Measurements from ENCODE around the gene DOCK4. TPM values are rescaled to one million over a fixed set of nuclear protein-coding genes. Genes with fewer than 3 reads are reported as not detected.

DOCK4 gene
- total RNA-seq, 1 experiment from 2014 or later: 20.4 TPM

GRCh38 chr7:111681242-111681641 lies 525.0 kb downstream of the DOCK4 start:
- ChIA-PET CTCF (no interaction called here), POLR2A (no interaction called here)
- TF ChIP-seq E2F5 (CRISPR knock-in tag; IDR thresholded peaks at IDR 0.05) (no peak), PRDM15 (CRISPR knock-in tag; IDR thresholded peaks at IDR 0.05) (no peak), HMGA2 (CRISPR knock-in tag; IDR thresholded peaks at IDR 0.05) (no peak), ATF1 (CRISPR knock-in tag; IDR thresholded peaks at IDR 0.05) (no peak), NR3C1 (CRISPR knock-in tag; conservative IDR thresholded peaks at IDR 0.05; ENCODE audit: low read depth) (no peak), FOXJ3 (CRISPR knock-in tag; IDR thresholded peaks at IDR 0.05; ENCODE audit: borderline replicate concordance) (no peak), ZNF219 (CRISPR knock-in tag; IDR thresholded peaks at IDR 0.05; ENCODE audit: borderline replicate concordance) (no peak), ZBTB21 (CRISPR knock-in tag; IDR thresholded peaks at IDR 0.05; ENCODE audit: borderline replicate concordance) (no peak), ZNF232 (CRISPR knock-in tag; IDR thresholded peaks at IDR 0.05) (no peak), ZNF281 (CRISPR knock-in tag; IDR thresholded peaks at IDR 0.05) (no peak), USF1 (CRISPR knock-in tag; IDR thresholded peaks at IDR 0.05) (no peak), ZNF317 (CRISPR knock-in tag; IDR thresholded peaks at IDR 0.05; ENCODE audit: borderline replicate concordance, low read depth) (no peak), GTF2I (CRISPR knock-in tag; conservative IDR thresholded peaks at IDR 0.05) (no peak), ZSCAN18 (CRISPR knock-in tag; IDR thresholded peaks at IDR 0.05) (no peak), ETV6 (CRISPR knock-in tag; IDR thresholded peaks at IDR 0.05) (no peak), SP1 (CRISPR knock-in tag; conservative IDR thresholded peaks at IDR 0.05) (no peak), SMAD3 (CRISPR knock-in tag; IDR thresholded peaks at IDR 0.05; ENCODE audit: borderline replicate concordance) (no peak)
- H3K4me1 Mint-ChIP-seq: no peaks in the 10 kb centered on the region
- no peaks in the 10 kb centered on the region for H3K36me3 Mint-ChIP-seq
- ATAC-seq (no peak), DNase-seq (ENCODE audit: low spot score) (no peak)
- H3K27ac Mint-ChIP-seq: no peak overlapping the region
- H3K4me3 Mint-ChIP-seq: no peak overlapping the region
- no peaks in the 10 kb centered on the region for H3K9me3 Mint-ChIP-seq
- H3K27me3 Mint-ChIP-seq (ENCODE audit: low read depth): no peaks in the 10 kb centered on the region

GRCh38 chr7:111678986-111679385 lies 527.2 kb downstream of the DOCK4 start:
- ChIA-PET POLR2A (no interaction called here), CTCF (no interaction called here)
- Mint-ChIP-seq H3K4me3 (no peak overlapping the region), H3K27ac (no peak overlapping the region), H3K4me1 (no peaks in the 10 kb centered on the region), H3K36me3 (no peaks in the 10 kb centered on the region), H3K27me3 (ENCODE audit: low read depth) (no peaks in the 10 kb centered on the region), H3K9me3 (no peaks in the 10 kb centered on the region)
- DNase-seq (ENCODE audit: low spot score) (no peak), ATAC-seq (no peak)
- TF ChIP-seq SMAD4 (CRISPR knock-in tag; IDR thresholded peaks at IDR 0.05) (no peak), ATF3 (CRISPR knock-in tag; conservative IDR thresholded peaks at IDR 0.05) (no peak), CTCF (IDR thresholded peaks at IDR 0.05) (no peak), SOX15 (CRISPR knock-in tag; IDR thresholded peaks at IDR 0.05) (no peak), IRF2 (CRISPR knock-in tag; IDR thresholded peaks at IDR 0.05; ENCODE audit: borderline replicate concordance, low read depth) (no peak)
